22Rv1 (cell line): Measurements from ENCODE around the gene MPP3.

Source experiments
- CTCF ChIP-seq: fragments of 450-650 bp; IDR thresholded peaks from 2 replicates; pipeline ENCODE4 v1.5.1; 2017; ENCODE audit warnings: mild to moderate bottlenecking
- ZFX ChIP-seq: fragments of 450-650 bp; IDR thresholded peaks from 2 replicates; pipeline ENCODE4 v1.6.1; 2017; ENCODE audit warnings: antibody characterized with exemption, borderline replicate concordance

- TF ChIP-seq CTCF = no peak
- TF ChIP-seq ZFX = no peak
Observed at GRCh38 chr17:43812396-43813265, 20.3 kb downstream of the MPP3 start.
